Fibroblast of upper back skin (primary cell): Measurements from ENCODE around the gene SCT.

ENCODE experiments used
- DNase-seq: peaks from one replicate; pipeline ENCODE4 v3.0.0-alpha.2; 2013

Gene SCT

DNA sequence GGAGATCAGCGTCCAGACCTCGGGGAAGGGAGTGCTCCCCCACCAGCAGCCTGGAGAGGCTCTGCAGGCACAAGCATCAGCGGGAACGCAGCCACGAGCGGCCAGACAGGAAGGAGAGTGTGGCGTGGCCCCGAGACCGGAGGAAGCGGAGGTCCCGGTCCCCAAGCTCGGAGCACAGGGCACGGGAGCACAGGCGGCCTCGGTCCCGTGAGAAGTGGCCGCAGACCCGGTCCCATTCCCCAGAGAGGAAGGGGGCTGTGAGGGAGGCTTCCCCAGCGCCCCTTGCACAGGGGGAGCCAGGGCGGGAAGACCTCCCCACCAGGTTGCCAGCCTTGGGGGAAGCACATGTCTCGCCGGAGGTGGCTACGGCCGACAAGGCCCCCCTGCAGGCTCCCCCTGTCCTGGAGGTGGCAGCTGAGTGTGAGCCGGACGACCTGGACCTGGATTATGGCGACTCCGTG is 18.2 kb downstream of the SCT start:
- DNase-seq, result no peak

DNA sequence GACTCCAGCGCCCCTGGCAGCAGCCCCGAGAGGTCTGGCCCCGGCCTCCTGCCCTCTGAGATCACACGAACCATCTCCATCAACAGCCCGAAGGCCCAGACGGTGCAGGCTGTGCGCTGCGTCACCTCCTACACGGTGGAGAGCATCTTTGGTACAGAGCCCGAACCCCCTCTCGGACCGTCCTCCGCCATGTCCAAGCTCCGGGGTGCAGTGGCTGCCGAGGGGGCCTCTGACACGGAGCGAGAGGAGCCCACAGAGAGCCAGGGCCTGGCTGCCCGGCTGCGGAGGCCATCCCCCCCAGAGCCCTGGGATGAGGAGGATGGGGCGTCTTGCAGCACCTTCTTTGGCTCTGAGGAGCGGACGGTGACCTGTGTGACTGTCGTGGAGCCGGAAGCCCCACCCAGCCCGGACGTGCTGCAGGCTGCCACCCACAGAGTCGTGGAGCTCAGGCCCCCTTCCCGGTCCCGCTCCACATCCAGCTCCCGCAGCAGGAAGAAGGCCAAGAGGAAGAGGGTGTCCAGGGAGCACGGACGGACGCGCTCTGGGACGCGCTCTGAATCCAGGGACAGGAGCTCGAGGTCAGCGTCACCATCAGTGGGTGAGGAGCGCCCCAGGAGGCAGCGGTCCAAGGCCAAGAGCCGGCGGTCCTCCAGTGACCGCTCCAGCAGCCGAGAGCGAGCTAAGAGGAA is 18.9 kb downstream of the SCT start:
- DNase-seq, result no peak

DNA sequence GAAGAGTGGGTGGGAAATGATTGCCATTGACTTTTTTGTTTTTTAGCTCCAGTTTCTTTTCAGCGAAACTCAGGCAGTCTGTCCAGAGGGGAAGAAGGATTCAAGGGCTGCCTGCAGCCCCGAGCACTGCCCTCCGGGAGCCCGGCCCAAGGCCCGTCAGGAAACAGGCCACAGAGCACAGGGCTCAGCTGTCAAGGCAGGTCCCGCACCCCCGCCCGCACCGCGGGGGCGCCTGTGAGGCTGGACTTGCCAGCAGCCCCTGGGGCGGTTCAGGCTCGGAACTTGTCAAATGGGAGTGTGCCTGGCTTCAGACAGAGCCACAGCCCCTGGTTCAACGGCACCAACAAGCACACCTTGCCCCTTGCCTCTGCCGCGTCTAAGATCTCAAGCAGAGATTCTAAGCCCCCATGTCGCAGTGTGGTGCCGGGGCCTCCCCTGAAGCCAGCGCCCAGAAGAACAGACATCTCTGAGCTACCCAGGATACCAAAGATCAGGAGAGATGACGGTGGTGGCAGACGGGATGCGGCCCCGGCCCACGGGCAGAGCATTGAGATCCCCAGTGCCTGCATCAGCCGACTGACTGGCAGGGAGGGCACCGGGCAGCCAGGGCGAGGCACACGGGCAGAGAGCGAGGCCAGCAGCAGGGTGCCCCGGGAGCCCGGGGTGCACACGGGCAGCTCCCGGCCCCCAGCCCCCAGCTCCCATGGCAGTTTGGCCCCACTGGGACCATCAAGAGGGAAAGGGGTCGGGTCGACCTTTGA is 19.8 kb downstream of the SCT start:
- no peak for DNase-seq

DNA sequence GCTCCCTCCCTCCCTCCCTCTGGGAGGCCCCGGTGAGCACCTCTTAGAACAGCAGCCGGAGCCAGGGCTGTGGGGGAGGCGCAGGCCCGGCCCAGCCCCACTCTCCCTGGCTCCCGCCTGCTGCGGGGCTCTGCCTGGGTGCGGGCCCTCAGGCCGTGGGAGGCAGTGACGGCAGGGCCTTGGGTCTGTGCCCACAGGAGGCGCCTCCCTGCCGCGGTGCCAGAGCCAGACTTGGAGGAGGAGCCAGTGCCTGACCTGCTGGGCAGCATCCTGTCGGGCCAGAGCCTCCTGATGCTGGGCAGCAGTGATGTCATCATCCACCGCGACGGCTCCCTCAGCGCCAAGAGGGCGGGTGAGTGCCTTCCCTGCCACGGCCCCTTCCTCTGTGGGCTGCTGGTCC is 20.7 kb downstream of the SCT start:
- DNase-seq, result no peak

DNA sequence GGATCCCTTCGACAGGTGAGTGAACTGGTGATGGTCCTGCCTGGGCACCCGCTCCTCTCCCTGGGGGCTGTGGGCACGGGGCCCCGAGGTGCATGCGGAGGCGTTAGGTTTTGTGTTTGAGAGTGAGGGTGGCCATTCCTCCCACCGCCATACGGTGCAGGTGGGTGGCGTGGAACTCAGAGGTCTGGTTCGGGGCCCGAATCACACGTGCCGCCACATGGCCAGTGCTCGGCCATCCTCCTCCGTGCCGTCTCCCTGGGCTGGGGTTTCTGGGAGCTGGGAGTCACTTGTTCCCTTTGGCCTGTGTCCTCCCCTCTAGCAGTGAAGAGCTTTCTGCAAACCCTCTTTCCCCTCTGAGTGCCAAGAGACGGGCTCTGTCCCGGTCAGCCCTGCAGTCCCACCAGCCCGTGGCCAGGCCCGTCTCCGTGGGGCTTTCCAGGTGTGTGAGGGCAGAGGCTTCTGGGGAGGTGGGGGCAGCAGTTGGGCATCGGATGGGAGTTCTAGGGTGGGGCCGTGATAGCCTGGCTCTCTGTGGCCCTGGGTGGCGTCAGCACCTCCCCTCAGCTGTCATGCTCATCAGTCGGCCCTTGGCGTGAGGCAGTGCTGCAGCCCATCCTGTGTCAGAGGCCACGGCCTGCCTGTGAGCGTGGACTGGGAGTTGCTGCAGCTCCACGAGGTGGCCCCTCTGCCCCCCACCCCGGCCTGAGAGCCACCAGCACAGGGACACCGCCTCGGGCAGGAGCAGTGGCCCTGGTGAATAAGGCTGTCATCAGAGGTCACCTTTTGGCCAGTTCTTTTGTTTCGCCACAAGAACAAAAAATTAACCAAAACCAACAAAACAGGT is 21.5 kb downstream of the SCT start:
- DNase-seq, result no peak

DNA sequence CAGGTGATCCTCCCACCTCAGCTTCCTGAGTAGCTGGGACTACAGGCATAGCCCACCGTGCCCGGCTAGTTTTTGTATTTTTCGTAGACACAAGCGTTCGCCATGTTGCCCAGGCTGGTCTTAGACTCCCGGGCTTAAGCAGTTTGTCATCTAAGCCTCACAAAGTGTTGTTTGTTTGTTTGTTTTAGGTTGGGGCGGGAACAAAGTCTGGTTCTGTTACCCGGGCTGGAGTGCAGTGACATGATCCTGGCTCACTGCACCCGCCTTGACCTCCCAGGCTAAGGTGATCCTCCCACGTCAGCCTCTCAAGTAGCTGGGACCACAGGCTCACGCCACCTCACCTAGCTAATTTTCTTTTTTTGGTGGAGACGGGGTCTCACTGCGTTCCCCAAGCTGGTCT is 23.8 kb downstream of the SCT start:
- no peak for DNase-seq

DNA sequence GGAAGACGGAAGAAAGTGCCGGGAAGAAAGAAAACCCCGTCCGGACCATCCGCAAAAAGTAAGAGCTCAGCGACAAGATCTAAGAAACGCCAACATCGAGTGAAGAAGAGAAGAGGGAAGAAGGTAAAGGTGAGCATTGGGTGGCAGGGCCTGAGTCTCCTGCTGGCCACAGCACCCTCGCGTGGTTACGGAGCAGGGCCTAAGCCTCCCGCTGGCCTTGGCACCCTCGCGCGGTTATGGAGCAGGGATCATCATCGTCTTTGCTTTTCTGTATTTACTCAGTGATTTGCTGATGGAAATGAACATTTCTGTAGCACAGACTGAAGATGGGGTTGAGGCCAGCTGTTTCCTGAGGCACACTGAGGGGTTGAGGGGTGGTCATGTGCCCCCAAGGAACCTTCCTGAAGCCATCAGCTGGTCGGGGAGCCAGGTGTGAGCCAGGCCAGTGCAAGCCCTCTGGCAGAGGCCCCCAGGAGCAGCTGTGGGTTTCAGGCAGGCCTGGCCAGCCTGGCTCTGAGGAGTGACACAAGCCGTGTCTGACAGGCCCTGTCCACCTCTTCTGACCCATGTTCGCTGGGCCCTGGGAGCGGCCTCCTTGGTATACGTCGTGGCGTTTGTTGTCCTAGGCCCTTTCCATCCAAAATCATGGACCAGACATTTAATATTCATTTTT is 25.3 kb downstream of the SCT start:
- DNase-seq, result no peak

DNA sequence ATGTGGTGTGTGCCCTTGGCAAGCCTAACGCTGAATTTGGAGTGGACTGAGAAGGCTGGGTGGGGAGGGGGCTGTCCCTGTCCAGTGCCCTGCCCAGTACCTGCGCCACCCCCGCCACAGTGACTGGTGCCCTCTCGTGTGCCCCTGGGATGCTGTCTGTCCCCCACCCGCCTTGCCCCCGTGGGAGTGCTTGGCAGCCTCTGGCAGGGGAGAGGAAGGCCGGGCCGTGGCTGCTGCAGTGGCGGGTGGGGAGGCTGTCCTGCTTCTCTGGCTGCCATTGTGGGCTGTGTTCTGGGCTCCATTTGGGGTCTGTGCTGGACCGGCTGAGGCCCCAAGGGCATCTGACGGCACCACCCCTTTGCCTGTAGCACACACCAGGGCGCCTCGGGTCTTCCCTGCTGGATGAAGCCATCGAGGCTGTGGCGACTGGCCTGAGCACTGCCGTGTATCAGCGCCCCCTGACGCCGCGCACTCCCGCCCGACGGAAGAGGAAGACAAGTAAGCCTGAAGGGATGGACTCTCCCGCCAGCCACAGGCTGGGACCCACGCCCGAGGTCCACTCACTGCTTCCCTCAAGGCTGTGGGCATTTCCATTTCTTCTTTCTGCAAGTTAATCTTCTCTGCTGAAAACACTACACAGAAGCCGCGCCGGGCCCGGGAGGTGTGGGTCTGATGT is 28.8 kb downstream of the SCT start:
- DNase-seq, result no peak

DNA sequence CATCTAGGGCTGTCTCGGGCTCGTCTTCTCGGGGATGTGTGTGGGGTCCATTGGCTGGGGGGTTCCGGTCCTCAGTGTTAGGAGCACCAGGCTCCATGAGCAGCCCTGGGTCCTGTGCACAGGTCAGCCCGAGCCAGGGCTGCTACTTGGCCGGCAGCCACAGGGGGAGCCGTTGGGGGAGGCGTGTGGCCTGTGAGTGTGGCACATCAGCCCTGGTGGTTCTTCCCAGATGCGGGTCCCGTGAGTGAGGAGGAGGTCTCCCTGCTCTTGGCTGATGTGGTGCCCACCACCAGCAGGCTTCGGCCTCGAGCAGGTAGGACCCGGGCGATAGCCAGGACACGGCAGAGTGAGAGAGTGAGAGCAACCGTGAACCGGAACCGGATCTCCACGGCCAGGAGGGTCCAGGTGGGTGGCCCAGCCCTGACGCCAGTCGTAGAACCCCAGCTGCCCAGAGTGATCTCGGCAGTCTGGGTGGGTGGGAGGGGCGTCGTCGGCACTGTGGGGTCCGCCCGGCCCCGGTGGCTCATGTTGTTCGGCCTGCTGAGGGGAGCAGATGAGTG is 29.7 kb downstream of the SCT start:
- no peak for DNase-seq

DNA sequence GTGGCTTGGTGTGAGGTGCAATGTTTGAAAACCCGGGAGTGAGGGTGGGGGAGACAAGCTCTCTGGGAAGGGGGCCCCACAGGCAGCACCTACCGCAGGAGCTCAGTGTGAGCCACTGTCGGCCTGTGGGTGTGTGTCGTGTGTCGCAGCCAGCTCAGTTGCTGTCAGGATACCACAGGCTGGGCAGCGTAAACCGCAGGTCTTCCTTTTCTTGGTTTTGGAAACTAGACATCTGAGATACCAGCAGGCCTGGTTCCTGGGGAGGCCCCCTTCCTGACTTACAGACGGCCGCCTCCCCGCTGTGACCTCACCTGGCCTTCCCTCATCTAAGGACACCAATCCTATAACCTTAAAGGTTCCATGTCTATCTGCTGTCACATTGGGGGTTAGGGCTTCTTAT is 30.6 kb downstream of the SCT start:
- no peak for DNase-seq

DNA sequence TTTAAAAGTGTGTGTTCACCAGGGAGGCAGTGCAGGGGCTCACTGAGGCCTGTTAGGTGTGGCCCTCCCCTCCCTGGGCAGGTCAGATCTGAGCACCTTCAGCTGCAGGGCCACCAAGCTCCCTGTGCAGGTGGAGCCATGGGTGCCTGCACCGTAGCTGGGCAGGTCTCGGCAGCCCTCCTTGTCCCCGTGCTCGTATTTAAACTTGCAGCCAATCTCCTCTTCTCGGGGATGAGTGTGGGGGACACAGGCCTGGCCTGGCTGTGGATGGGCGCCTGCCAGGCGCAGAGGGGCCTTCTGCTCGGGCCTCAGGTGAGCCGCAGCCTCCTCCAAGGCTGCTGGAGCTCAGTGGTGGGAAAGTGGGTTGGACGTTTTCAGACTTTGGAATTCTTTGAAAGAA is 31.6 kb downstream of the SCT start:
- no peak for DNase-seq

DNA sequence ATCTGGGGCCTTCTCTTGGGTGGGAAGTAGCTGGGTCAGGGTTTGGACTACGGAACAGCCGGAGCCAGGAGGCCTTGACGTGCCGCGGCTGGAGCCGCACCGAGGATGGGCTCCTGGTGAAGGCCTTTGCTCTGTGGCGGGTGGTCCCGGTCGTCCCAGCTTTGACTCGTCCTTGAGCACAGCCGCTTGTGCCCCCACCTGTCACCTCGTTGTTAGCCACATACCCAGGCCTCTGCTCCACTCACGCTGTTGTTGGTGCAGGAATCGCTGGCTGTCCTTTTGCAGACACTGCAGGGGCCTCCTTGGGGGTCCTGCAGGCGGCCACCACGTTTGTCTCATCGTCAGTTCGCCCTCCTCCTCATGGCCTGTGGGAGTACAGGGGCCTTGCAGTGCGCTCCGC is 33.6 kb downstream of the SCT start:
- no peak for DNase-seq

DNA sequence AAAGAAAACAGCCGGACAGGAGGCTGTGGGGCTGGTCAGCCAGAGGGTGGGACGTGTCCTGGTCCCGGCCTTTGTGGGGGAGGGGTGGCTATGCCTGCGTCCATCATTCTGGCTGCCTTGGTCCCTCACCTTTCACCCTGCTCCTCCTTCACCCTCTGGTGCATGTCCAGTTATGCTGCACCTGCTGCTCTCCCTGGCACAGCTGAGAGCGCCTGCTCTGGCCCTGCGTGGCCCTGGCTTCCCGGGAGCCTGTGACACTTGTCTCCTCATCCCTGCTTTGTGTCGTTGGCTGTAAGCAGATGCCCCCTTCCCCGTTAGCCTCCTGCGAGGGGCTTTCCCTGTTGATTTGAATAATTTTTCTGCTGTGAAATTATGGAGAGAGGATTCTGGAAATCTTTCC is 34.1 kb downstream of the SCT start:
- no peak for DNase-seq

DNA sequence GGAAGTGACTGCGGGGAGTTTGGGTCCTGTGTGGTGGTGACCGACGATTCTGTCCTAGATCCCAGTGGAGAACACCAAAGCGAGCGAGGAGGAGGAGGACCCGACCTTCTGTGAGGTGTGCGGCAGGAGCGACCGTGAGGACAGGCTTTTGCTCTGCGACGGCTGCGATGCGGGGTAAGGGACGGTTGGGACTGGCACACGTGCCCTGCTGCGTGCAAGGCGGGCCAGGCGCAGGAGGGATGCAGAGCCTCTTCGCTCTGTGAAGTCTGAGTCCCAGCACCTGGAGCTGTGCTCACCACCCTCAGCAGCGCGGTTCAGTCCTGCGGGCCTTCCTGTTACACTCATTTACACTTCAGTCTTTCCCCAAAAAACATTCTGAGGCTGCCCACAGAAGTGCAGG is 34.5 kb downstream of the SCT start:
- no peak for DNase-seq

DNA sequence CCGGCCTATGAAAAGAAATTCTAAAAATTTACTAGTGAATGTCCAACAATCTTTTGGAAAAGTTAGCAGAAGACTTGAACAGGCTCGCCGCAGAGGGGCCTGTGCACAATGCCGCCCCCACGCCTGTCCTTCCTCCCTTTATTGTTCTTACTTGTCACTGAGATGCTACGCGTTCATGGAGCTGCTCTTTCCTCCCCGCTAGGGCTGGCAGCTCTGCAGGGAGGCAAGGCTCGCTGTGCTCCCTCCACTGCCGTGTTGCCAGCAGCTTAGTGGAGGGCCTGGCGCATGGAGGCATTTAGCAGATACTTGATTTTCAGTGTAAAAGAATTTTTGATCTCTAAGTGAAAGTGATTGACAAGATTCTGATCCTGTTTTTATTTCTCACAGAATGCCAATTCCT is 36.0 kb downstream of the SCT start:
- no peak for DNase-seq

DNA sequence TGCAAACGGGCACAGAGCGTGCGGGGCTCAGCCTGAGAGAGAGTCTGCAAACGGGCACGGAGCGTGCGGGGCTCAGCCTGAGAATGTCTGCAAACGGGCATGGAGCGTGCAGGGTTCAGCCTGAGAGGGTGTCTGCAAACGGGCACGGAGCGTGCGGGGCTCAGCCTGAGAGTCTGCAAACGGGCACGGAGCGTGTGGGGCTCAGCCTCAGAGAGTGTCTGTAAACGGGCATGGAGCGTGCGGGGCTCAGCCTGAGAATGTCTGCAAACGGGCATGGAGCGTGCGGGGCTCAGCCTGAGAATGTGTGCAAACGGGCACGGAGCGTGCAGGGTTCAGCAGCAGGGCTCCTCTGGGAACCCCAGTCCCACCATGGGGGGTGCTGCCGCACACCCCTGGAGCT is 37.2 kb downstream of the SCT start:
- no peak for DNase-seq

DNA sequence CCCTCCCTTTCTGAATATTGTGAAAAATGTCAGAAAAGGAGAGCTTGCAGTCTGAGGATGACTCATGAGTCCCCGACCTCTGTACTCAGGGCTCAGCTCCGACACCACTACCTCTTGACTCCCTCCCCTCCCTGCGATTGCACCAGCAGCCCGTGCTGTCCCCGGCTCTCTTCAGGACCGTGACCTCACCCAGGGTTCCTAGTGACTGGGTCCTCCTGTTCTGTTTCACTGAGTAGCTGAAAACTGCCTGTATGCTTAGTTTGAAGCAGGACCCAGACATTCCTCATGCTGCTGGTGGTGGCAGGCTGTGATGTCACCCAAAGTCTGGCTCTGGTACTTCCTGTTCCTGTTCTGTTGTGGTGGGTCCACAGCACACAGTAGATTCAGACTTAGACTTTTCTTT is 39.0 kb downstream of the SCT start:
- no peak for DNase-seq

DNA sequence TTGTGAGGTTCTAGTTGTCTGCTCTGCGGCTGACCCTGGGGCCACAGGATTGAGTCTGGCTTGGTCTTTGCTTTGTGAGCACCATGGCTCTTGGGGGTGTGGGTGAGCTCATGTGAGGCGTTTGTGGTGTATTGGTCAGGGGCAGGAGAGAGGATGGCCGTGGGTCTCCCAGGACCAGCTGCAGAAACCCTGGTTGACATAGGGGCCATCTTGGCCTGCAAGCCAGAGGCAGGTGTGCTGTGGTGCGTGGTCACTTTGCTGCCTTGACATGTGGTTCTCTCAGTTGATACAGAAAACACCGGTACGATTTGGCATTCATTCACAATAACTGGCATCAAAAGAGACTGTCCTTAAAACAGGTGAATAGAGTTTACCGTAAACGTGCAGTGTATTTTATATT is 39.4 kb downstream of the SCT start:
- no peak for DNase-seq

DNA sequence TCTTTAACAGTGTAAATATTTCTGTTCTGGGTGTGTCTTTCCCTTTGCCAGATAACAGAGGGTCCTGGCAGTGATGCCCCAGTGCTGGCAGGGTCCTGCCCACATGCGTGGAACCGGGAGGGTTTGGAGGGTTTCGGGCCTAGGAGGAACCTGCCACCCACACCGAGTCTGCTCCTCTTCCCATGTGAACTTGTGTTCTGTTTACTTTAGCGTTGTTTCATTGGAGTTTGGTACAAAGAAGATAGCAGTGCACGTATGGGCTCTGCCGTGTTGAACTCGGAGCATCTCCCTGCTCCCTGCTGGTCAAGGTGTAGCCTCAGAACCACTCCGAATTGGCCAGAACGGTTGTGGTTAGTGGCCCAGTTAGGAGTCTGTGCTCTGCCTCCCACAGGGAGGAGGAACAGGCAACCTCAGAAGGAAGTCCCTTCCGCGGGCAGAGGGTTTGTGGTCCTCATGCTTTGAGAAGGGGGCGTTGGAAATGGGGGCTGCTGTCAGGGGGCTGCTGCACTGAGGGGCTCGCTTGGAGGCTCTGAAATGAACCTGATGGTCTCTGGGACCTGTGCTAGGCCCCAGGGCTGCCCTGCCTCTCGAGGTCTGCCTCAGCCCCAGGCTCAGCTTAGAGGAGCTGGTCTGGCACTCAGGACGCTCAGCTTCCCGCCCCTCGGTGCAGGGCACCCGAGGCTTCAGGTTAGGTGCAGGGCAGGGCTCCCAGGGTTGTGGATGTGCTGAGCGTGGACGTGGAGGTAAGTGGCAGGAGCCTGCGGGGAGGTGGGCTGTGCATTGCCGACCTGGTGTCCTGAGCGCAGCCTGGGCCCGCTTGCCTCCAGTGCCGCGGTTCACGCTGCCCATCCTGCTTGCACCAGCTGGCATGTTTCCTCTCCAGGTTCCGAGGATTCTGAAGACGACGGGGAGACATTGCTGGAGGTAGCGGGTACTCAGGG is 40.3 kb downstream of the SCT start:
- DNase-seq, result no peak

DNA sequence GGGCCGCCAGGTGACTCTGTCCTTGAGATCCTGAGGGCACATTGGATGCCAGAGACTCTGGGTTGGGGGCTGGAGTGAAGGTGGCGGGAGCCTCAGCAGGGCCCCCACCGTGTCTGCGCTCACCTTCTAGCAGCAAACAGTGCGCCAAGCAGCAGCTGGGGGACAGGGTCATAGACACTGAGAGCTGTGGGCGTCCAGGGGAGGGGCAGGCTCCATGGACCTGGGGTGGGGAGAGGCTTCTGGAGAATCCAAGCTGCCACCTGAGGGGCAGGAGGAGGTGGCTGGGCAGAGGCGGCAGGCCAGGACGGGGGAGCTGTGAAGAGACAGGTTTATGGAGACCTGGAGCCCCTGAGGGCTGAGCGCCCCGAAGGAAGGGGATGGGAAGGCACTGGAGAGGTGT is 42.7 kb downstream of the SCT start:
- no peak for DNase-seq

DNA sequence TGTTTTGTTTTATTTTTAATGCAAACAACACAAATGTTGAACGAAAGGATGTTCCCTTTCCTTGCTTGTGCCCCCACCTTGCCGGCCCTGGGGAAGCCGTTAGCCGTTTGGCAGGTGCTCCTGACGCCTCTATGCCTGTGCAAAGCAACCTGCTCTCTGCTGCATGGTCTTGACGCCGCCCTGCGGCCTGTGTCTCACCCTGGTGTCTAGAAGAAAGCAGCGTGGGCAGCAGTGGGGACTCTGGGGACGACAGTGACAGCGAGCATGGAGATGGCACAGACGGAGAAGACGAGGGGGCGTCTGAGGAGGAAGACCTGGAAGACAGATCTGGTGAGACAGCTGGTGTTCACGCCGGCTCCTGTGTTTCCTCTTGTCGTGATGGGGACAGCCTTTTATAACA is 45.2 kb downstream of the SCT start:
- DNase-seq, result no peak
